Measurements from ENCODE around the gene SARDH. TPM values are rescaled to one million over a fixed set of nuclear protein-coding genes. Genes with fewer than 3 reads are reported as not detected.

The SARDH gene
- total and polyA plus RNA-seq, 2 donors (not counting 1 experiment from before 2014, with no cell fraction given): 2.5 to 4.8 TPM

GRCh38 chr9:133737071-133737773 lies 930 bp downstream of the SARDH start:
- no peak for TF ChIP-seq EZH2 (IDR thresholded peaks at IDR 0.05; ENCODE audit: low read length, missing control alignments)
- TF ChIP-seq, protein P1, sequence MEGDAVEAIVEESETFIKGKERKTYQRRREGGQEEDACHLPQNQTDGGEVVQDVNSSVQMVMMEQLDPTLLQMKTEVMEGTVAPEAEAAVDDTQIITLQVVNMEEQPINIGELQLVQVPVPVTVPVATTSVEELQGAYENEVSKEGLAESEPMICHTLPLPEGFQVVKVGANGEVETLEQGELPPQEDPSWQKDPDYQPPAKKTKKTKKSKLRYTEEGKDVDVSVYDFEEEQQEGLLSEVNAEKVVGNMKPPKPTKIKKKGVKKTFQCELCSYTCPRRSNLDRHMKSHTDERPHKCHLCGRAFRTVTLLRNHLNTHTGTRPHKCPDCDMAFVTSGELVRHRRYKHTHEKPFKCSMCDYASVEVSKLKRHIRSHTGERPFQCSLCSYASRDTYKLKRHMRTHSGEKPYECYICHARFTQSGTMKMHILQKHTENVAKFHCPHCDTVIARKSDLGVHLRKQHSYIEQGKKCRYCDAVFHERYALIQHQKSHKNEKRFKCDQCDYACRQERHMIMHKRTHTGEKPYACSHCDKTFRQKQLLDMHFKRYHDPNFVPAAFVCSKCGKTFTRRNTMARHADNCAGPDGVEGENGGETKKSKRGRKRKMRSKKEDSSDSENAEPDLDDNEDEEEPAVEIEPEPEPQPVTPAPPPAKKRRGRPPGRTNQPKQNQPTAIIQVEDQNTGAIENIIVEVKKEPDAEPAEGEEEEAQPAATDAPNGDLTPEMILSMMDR (conservative IDR thresholded peaks at IDR 0.05 in 1 of 2, IDR thresholded peaks at IDR 0.05 in 1 of 2; ENCODE audit: low read depth in 1 of 2, low read length in 2 of 2): no peak
- Histone ChIP-seq H3K79me2 (ENCODE audit: control insufficient read depth, insufficient read depth, low read length) (no peaks in the 10 kb centered on the region), H3K4me3 (replicated peaks in 1 of 4; ENCODE audit: control extremely low read depth in 1 of 4, insufficient read depth in 1 of 4, low read depth in 3 of 4, low read length in 4 of 4) (peak overlapping the region in 1 of 4 experiments; percentile 50), H2AFZ (ENCODE audit: low read length) (no peak overlapping the region), H3K27ac (ENCODE audit: insufficient read depth, low read length) (no peak overlapping the region), H4K20me1 (ENCODE audit: control insufficient read depth, extremely low read depth, insufficient read depth, low read length) (no peaks in the 10 kb centered on the region), H3K36me3 (ENCODE audit: control insufficient read depth, insufficient read depth, low read length) (no peaks in the 10 kb centered on the region), H3K9me3 (ENCODE audit: control insufficient read depth, insufficient read depth, low read depth, low read length) (no peaks in the 10 kb centered on the region), H3K9ac (ENCODE audit: insufficient read depth, low read length) (no peak overlapping the region), H3K4me1 (ENCODE audit: control insufficient read depth, extremely low read depth, insufficient read depth, low read length) (peaks cover 4% of the 10 kb centered on the region), H3K4me2 (ENCODE audit: extremely low read depth, insufficient read depth, low read length) (no peak overlapping the region), H3K27me3 (ENCODE audit: control insufficient read depth, insufficient read depth, low read length) (no peaks in the 10 kb centered on the region)
- no peak for DNase-seq (ENCODE audit: low read depth in 2 of 2)

DNA sequence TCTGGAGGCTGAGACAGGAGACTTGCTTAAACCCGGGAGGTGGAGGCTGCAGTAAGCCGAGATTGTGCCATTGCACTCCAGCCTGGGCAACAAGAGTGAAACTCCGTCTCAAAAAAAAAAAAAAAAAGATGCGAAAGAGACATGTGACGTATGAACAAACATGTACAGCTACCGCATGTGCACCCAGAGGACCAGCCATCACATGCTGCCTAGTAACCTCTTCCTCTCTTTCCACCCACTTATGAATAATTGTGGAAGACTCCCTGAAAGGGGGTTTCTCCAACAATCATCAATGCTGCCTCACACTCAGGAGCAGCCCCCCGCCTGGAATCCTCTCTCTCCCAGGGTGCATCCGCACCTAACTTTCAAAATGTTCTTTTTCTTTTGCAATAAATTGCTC lies 2.2 kb downstream of the SARDH start:
- H3K9me3 ChIP-seq (ENCODE audit: control insufficient read depth, insufficient read depth, low read depth, low read length): no peaks in the 10 kb centered on the region
- TF ChIP-seq, protein P1 (conservative IDR thresholded peaks at IDR 0.05 in 1 of 2, IDR thresholded peaks at IDR 0.05 in 1 of 2; ENCODE audit: low read depth in 1 of 2, low read length in 2 of 2): no peak
- no peak for TF ChIP-seq EZH2 (IDR thresholded peaks at IDR 0.05; ENCODE audit: low read length, missing control alignments)
- no peak overlapping the region for H3K9ac ChIP-seq (ENCODE audit: insufficient read depth, low read length)
- H4K20me1 ChIP-seq (ENCODE audit: control insufficient read depth, extremely low read depth, insufficient read depth, low read length): no peaks in the 10 kb centered on the region
- no peak overlapping the region for H2AFZ ChIP-seq (ENCODE audit: low read length)
- peaks cover 4% of the 10 kb centered on the region for H3K4me1 ChIP-seq (ENCODE audit: control insufficient read depth, extremely low read depth, insufficient read depth, low read length)
- no peaks in the 10 kb centered on the region for H3K27me3 ChIP-seq (ENCODE audit: control insufficient read depth, insufficient read depth, low read length)
- no peak for DNase-seq (ENCODE audit: low read depth in 2 of 2)
- H3K79me2 ChIP-seq (ENCODE audit: control insufficient read depth, insufficient read depth, low read length): no peaks in the 10 kb centered on the region
- no peak overlapping the region for H3K4me2 ChIP-seq (ENCODE audit: extremely low read depth, insufficient read depth, low read length)
- no peaks in the 10 kb centered on the region for H3K36me3 ChIP-seq (ENCODE audit: control insufficient read depth, insufficient read depth, low read length)
- no peak overlapping the region for H3K4me3 ChIP-seq (replicated peaks in 1 of 4; ENCODE audit: control extremely low read depth in 1 of 4, insufficient read depth in 1 of 4, low read depth in 3 of 4, low read length in 4 of 4)
- no peak overlapping the region for H3K27ac ChIP-seq (ENCODE audit: insufficient read depth, low read length)

DNA sequence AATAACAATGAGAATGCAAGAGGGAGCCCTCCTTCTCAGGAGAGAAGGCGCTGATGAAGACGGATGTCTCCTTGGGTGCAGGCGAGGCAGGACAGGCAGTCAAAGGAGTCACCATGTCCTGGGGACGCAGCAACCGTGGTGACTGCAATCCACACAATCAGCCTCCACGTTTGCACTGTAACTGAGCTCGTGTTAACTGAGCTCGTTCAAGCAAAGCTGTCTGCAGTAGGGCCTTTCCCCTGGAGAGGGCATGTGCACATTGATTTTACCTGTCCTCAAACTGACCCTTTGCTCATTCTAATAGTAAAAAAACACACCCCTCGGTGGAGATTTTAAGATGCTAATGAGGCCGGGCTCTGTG lies 2.8 kb downstream of the SARDH start:
- H3K9me3 ChIP-seq (ENCODE audit: control insufficient read depth, insufficient read depth, low read depth, low read length): no peaks in the 10 kb centered on the region
- TF ChIP-seq, protein P1 (conservative IDR thresholded peaks at IDR 0.05 in 1 of 2, IDR thresholded peaks at IDR 0.05 in 1 of 2; ENCODE audit: low read depth in 1 of 2, low read length in 2 of 2): no peak
- no peak for TF ChIP-seq EZH2 (IDR thresholded peaks at IDR 0.05; ENCODE audit: low read length, missing control alignments)

More for the DNA sequence above, 2.8 kb downstream of the SARDH start:
- no peaks in the 10 kb centered on the region for H3K36me3 ChIP-seq (ENCODE audit: control insufficient read depth, insufficient read depth, low read length)
- H3K27ac ChIP-seq (ENCODE audit: insufficient read depth, low read length): no peak overlapping the region
- H3K79me2 ChIP-seq (ENCODE audit: control insufficient read depth, insufficient read depth, low read length): no peaks in the 10 kb centered on the region
- H2AFZ ChIP-seq (ENCODE audit: low read length): no peak overlapping the region
- H4K20me1 ChIP-seq (ENCODE audit: control insufficient read depth, extremely low read depth, insufficient read depth, low read length): no peaks in the 10 kb centered on the region
- H3K9ac ChIP-seq (ENCODE audit: insufficient read depth, low read length): no peak overlapping the region
- no peak overlapping the region for H3K4me3 ChIP-seq (replicated peaks in 1 of 4; ENCODE audit: control extremely low read depth in 1 of 4, insufficient read depth in 1 of 4, low read depth in 3 of 4, low read length in 4 of 4)
- no peaks in the 10 kb centered on the region for H3K27me3 ChIP-seq (ENCODE audit: control insufficient read depth, insufficient read depth, low read length)
- no peak overlapping the region for H3K4me2 ChIP-seq (ENCODE audit: extremely low read depth, insufficient read depth, low read length)
- no peak for DNase-seq (ENCODE audit: low read depth in 2 of 2)
- peaks cover 4% of the 10 kb centered on the region for H3K4me1 ChIP-seq (ENCODE audit: control insufficient read depth, extremely low read depth, insufficient read depth, low read length)

All from fibroblast of lung (primary cell).